ENCODE results near the gene BABAM1. TPM values are rescaled to one million over a fixed set of nuclear protein-coding genes. Genes with fewer than 3 reads are reported as not detected.
A peak's percentile ranks its signal among the peaks of the same experiment; 100 is the strongest.

BABAM1 gene
- total RNA-seq, 1 donor from 2014 or later: 92.2 TPM

GRCh38 chr19:17260842-17261325 lies 6.4 kb upstream of the BABAM1 start:
- Mint-ChIP-seq H3K4me3 (no peak overlapping the region), H3K9me3 (no peaks in the 10 kb centered on the region), H3K27ac (peak overlapping the region; percentile 58), H3K4me1 (no peaks in the 10 kb centered on the region), H3K27me3 (ENCODE audit: low read depth) (peaks cover 2% of the 10 kb centered on the region), H3K36me3 (no peaks in the 10 kb centered on the region)
- peak; percentile 90 for TF ChIP-seq CTCF (IDR thresholded peaks at IDR 0.05; ENCODE audit: unreplicated experiment)
- DNase-seq (ENCODE audit: low spot score in 2 of 2, unreplicated experiment in 2 of 2): peak; percentile 80 to 92

GRCh38 chr19:17262557-17262956 lies 4.7 kb upstream of the BABAM1 start:
- H3K36me3 Mint-ChIP-seq: no peaks in the 10 kb centered on the region
- no peak overlapping the region for H3K4me3 Mint-ChIP-seq
- peak overlapping the region; percentile 25 for H3K27ac Mint-ChIP-seq
- H3K4me1 Mint-ChIP-seq: peaks cover 6% of the 10 kb centered on the region
- TF ChIP-seq CTCF (IDR thresholded peaks at IDR 0.05; ENCODE audit: unreplicated experiment): no peak
- H3K9me3 Mint-ChIP-seq: no peaks in the 10 kb centered on the region
- H3K27me3 Mint-ChIP-seq (ENCODE audit: low read depth): peaks cover 2% of the 10 kb centered on the region
- DNase-seq (ENCODE audit: low spot score in 2 of 2, unreplicated experiment in 2 of 2): no peak

GRCh38 chr19:17263712-17264640 lies 3.3 kb upstream of the BABAM1 start:
- Mint-ChIP-seq H3K4me3 (no peak overlapping the region), H3K27me3 (ENCODE audit: low read depth) (peaks cover 2% of the 10 kb centered on the region), H3K27ac (no peak overlapping the region), H3K4me1 (peaks cover 8% of the 10 kb centered on the region), H3K36me3 (no peaks in the 10 kb centered on the region), H3K9me3 (no peaks in the 10 kb centered on the region)
- no peak for TF ChIP-seq CTCF (IDR thresholded peaks at IDR 0.05; ENCODE audit: unreplicated experiment)
- no peak for DNase-seq (ENCODE audit: low spot score in 2 of 2, unreplicated experiment in 2 of 2)

GRCh38 chr19:17264641-17264979 lies 2.6 kb upstream of the BABAM1 start, which contains the start of gene USHBP1:
Gene USHBP1, minus strand, starts transcription at chr19:17264745. Its CDS starts 446 bp downstream, at chr19:17264299.
- Mint-ChIP-seq H3K27ac (no peak within 1 kb of the TSS), H3K4me1 (peaks cover 8% of the 10 kb centered on the region), H3K9me3 (no peaks in the 10 kb centered on the region), H3K4me3 (no peak within 1 kb of the TSS), H3K36me3 (no peaks in the 10 kb centered on the region), H3K27me3 (ENCODE audit: low read depth) (peaks cover 2% of the 10 kb centered on the region)
- no peak for DNase-seq (ENCODE audit: low spot score in 2 of 2, unreplicated experiment in 2 of 2)
- TF ChIP-seq CTCF (IDR thresholded peaks at IDR 0.05; ENCODE audit: unreplicated experiment): no peak

GRCh38 chr19:17266026-17266425 lies 1.2 kb upstream of the BABAM1 start:
- DNase-seq (ENCODE audit: low spot score in 2 of 2, unreplicated experiment in 2 of 2): no peak
- Mint-ChIP-seq H3K4me1 (peaks cover 8% of the 10 kb centered on the region), H3K9me3 (no peaks in the 10 kb centered on the region), H3K27me3 (ENCODE audit: low read depth) (no peaks in the 10 kb centered on the region), H3K4me3 (no peak overlapping the region), H3K27ac (no peak overlapping the region), H3K36me3 (peaks cover 4% of the 10 kb centered on the region)
- TF ChIP-seq CTCF (IDR thresholded peaks at IDR 0.05; ENCODE audit: unreplicated experiment): no peak
